GM18505 (cell line): ENCODE results near the gene EIF6.
"Not testable (repeated sequence)": the region's sequence is repeated elsewhere in the genome, so short reads cannot be mapped to it uniquely, and the experiment has no call there.

Experiments
- ATAC-seq: cut with Tn5 transposase; IDR thresholded peaks from one replicate; pipeline ENCODE4 v1.9.1; 2021; ENCODE audit not compliant: unreplicated experiment
- POLR2A ChIP-seq: IDR thresholded peaks from 4 replicates; pipeline ENCODE4 v1.6.1; 2011; ENCODE audit warnings: borderline replicate concordance; ENCODE audit not compliant: insufficient read depth, insufficient read length; ENCODE audit errors: extremely low read depth

EIF6 gene

GRCh38 chr20:35273449-35274171 lies 11.0 kb downstream of the EIF6 start:
- no peak for TF ChIP-seq POLR2A
- ATAC-seq, result no peak

GRCh38 chr20:35271904-35272303 lies 12.7 kb downstream of the EIF6 start:
- no peak for ATAC-seq
- TF ChIP-seq POLR2A, result no peak

DNA sequence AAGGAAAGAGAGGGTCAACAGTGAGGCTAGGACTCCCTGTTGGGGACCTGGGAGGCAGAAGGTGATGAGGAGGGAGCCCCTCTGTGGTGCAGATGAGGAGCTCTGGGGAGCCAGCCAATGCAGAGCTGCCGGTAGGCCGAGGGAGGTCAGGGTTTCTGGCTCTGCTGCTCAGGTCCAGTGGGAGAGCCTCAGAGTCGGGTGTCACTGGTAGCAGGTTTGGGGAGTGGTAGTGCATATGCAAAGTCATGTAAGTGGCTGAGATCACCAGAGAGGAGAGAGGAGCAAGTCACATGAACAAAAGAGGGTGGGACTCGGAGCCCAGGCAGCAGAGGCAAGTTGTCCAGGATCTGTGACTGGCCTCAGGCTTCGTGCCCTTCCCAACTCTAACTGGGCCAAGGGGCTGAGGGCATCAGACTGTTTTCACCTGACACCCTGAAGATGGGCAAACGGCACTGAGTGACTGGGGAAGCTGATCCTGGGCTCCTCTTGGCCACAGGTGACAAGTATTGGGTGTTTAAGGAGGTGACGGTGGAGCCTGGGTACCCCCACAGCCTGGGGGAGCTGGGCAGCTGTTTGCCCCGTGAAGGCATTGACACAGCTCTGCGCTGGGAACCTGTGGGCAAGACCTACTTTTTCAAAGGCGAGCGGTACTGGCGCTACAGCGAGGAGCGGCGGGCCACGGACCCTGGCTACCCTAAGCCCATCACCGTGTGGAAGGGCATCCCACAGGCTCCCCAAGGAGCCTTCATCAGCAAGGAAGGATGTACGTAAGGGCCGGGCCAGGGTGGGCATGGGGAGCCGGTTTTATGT lies 13.3 kb downstream of the EIF6 start:
- TF ChIP-seq POLR2A, result no peak
- no peak for ATAC-seq

- ATAC-seq, result no peak
- TF ChIP-seq POLR2A, result no peak
Observed at GRCh38 chr20:35270021-35270902, 14.3 kb downstream of the EIF6 start.

GRCh38 chr20:35269055-35269781 lies 15.4 kb downstream of the EIF6 start:
- TF ChIP-seq POLR2A, result no peak
- no peak for ATAC-seq

GRCh38 chr20:35267092-35267491 lies 17.5 kb downstream of the EIF6 start:
- TF ChIP-seq POLR2A, result no peak
- no peak for ATAC-seq

DNA sequence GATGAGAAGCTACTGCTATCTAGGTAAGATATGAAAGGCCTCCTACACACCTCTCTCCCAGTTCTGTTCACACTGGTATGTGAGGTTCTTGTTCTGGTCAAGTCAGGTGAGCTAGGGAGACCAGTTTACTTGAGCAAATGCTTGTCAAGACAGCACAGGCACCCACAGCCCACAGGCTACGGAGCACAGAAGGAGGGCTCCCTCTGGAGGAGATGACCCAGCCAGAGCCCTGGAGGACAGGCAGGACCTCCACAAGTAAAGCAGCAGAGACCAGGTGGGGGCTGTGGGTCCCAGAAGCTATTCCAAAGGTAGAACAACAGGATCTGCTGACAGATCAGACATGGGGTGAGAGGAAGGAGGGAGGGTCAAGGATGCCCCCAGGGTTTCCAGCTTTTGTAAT lies 19.8 kb downstream of the EIF6 start:
- TF ChIP-seq POLR2A, result no peak
- no peak for ATAC-seq

DNA sequence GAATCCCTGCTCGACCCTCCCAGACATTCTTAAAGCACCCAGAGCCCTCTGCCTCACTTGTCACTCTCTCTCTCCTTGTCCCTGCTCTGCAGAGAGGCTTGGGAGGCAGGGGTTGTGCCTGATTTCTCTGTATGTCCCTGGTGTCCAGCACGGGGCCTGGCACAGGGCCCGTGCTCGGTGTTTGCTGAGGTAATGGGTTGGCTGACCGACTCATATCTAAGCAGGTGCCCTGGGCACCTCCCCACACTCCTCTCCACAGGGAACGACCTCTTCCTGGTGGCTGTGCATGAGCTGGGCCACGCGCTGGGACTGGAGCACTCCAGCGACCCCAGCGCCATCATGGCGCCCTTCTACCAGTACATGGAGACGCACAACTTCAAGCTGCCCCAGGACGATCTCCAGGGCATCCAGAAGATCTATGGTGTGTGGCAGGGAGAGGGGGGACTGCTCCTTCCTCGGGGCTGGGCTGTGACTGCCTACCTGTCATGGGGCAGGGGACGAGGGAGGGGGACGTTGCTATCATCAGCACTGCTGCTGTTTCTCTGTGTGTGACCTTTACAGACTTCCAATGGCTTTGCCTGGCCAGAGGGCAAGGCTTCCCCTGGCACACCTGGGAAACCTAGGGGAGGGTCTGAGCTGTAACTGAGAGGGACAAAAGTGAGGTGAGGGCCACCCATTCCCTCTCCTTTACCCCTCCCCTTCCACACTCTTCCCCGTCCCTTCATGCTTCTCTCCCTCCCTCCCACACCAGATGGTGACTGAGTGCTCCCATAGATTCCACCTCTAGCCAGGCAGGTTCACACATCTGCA lies 20.8 kb downstream of the EIF6 start:
- no peak for ATAC-seq
- TF ChIP-seq POLR2A, result no peak

GRCh38 chr20:35262731-35263531 lies 21.6 kb downstream of the EIF6 start:
- ATAC-seq, result not testable (repeated sequence)

- ATAC-seq, result not testable (repeated sequence)
Observed at GRCh38 chr20:35262321-35262720, 22.3 kb downstream of the EIF6 start.

DNA sequence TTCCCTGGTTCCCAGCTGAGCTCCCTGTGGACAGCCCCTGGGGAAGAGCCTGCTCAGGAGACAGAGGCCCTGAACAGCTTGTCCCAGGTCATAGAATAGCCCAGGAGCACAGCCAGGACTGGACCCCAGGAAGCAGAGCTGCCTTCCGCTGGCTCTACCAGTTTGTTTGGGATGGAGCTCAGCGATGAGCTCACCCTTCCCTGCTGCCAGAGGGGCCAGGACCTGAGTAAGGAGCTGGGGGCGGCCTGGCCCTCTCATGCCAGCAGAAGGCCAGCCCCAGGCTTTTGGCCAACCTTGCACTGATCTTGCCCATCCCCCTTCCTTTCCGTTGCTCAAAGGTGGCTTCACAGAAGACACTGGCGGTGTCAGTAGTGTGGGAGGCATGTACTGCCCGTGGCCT lies 24.1 kb downstream of the EIF6 start:
- ATAC-seq, result no peak
- TF ChIP-seq POLR2A, result no peak
